Panc1 (cell line): Measurements from ENCODE around the gene PCK2. TPM values are rescaled to one million over a fixed set of nuclear protein-coding genes. Genes with fewer than 3 reads are reported as not detected.
A peak's percentile ranks its signal among the peaks of the same experiment; 100 is the strongest.

ENCODE experiments used
- ATAC-seq: fragments of 200-7000 bp; cut with Tn5 transposase; 2 replicates; pipeline ENCODE4 v1.9.1; 2020; ENCODE audit warnings: mild to moderate bottlenecking, moderate library complexity
- BruUV-seq: library from RNA; stranded (reverse); fragments of 400-500 nt; replicated peaks from 2 replicates; lab custom pipeline; 2021; lab: Mats Ljungman, UMichigan
- CTCF ChIA-PET: fragments of 300-600 bp; sonication (Branson Sonifier 250); formaldehyde crosslinking; loops from one replicate; lab custom pipeline; 2022; ENCODE audit warnings: antibody characterized with exemption; lab: Charles Lee
- POLR2A ChIA-PET: fragments of 300-600 bp; sonication (Branson Sonifier 250); formaldehyde crosslinking; loops from one replicate; lab custom pipeline; 2022; ENCODE audit warnings: antibody characterized with exemption; lab: Charles Lee
- DNase-seq: peaks from one replicate; pipeline ENCODE4 v3.0.0-alpha.2; 2010; ENCODE audit warnings: low read depth, low spot score
- H3K27ac ChIP-seq: 2 replicates; pipeline ENCODE4 v1.5.1; 2011; ENCODE audit warnings: mild to moderate bottlenecking, low read length, inconsistent platforms
- H3K27me3 ChIP-seq: fragments of 200-500 bp; sonication (Bioruptor generic); 2 replicates; pipeline ENCODE4 v1.6.0; 2014; ENCODE audit warnings: low read length, inconsistent platforms; ENCODE audit not compliant: control insufficient read depth, insufficient read depth
- H3K36me3 ChIP-seq: fragments of 200-500 bp; sonication (Bioruptor generic); 2 replicates; pipeline ENCODE4 v1.5.1; 2014; ENCODE audit warnings: inconsistent platforms, mild to moderate bottlenecking, low read length, moderate library complexity; ENCODE audit not compliant: control insufficient read depth, insufficient read depth
- H3K4me1 ChIP-seq: 2 replicates; pipeline ENCODE4 v1.5.1; 2011; ENCODE audit warnings: inconsistent platforms, mild to moderate bottlenecking, low read length, moderate library complexity; ENCODE audit not compliant: control insufficient read depth, insufficient read depth
- H3K4me3 ChIP-seq, 2 experiments: 2 replicates each; pipeline ENCODE4 v1.5.1; 2011 to 2012; ENCODE audit warnings: low read depth in 2 of 2, low read length in 2 of 2, mild to moderate bottlenecking in 2 of 2, inconsistent platforms in 1 of 2, moderate library complexity in 1 of 2
- H3K9me3 ChIP-seq: fragments of 200-500 bp; sonication (Bioruptor generic); 2 replicates; pipeline ENCODE4 v1.5.1; 2014; ENCODE audit warnings: low read depth, mild to moderate bottlenecking, inconsistent platforms, low read length, moderate library complexity; ENCODE audit not compliant: control insufficient read depth, insufficient read depth
- POLR2AphosphoS5 ChIP-seq: IDR thresholded peaks from 2 replicates; pipeline ENCODE4 v1.6.1; 2012; ENCODE audit warnings: mild to moderate bottlenecking, low read depth, low read length, moderate library complexity
- REST ChIP-seq, 2 experiments: IDR thresholded peaks; 2 replicates each; pipeline ENCODE4 v1.6.1; 2011 to 2012; ENCODE audit warnings: low read depth in 2 of 2, control low read depth in 1 of 2, low read length in 1 of 2, mild to moderate bottlenecking in 1 of 2, moderate library complexity in 1 of 2; ENCODE audit not compliant: insufficient read depth in 1 of 2
- SIN3A ChIP-seq: IDR thresholded peaks from 2 replicates; pipeline ENCODE4 v1.6.1; 2012; ENCODE audit warnings: low read depth, mild to moderate bottlenecking, low read length, moderate library complexity, borderline replicate concordance; ENCODE audit not compliant: insufficient read depth
- TCF7L2 ChIP-seq: IDR thresholded peaks from 2 replicates; pipeline ENCODE4 v1.6.1; 2011; ENCODE audit warnings: mild to moderate bottlenecking, low read depth, low read length, inconsistent platforms
- in situ Hi-C: cut with HindIII; loops from 2 replicates; pipeline ENCODE4 v1.10.0; 2016; ENCODE audit warnings: low sequenced_read_pairs, low pct_unique_long_range_greater_than_20kb
- intact Hi-C: fragments of 100-400 bp; cut with micrococcal nuclease; formaldehyde crosslinking; loops from one replicate; pipeline ENCODE4 v1.10.0; 2022; ENCODE audit not compliant: unreplicated experiment
- total RNA-seq: library from RNA; stranded (reverse); gene quantifications from one replicate; pipeline ENCODE4 v1.2.1, GENCODE V29; 2021; ENCODE audit not compliant: unreplicated experiment

Gene PCK2
- total RNA-seq, 1 experiment from 2014 or later: 24.5 TPM

GRCh38 chr14:24145690-24146452 is 51.8 kb downstream of the PCK2 start:
- Histone ChIP-seq H3K9me3 (no peaks in the 10 kb centered on the region), H3K27ac (peak overlapping the region; percentile 94), H3K27me3 (no peaks in the 10 kb centered on the region), H3K36me3 (peaks cover 3% of the 10 kb centered on the region), H3K4me3 (peak overlapping the region; percentile 87 to 96), H3K4me1 (peaks cover 6% of the 10 kb centered on the region; the same call in 1 of the 2 replicates)
- BruUV-seq: TSS peak; percentile 78
- ATAC-seq: no peak
- no peak for DNase-seq
- intact Hi-C loops (no loop called here), in situ Hi-C loops (no loop called here)
- TF ChIP-seq SIN3A: no peak
- POLR2A ChIA-PET: no interaction called here
- CTCF ChIA-PET: interaction anchor here (1.4 kb wide), 1 partner anchor 37 kb away, joined by 3 read pairs; no protein-coding TSS in a partner anchor

GRCh38 chr14:24146453-24146977 is 52.4 kb downstream of the PCK2 start, which contains the start of gene PSME2:
TSS of gene PSME2 (minus strand) at chr14:24146610. CDS start at chr14:24146581, 29 bp downstream.
- in situ Hi-C loops: no loop called here
- intact Hi-C loops: no loop called here
- Histone ChIP-seq H3K27me3 (no peaks in the 10 kb centered on the region), H3K36me3 (peaks cover 3% of the 10 kb centered on the region), H3K4me1 (peaks cover 6% of the 10 kb centered on the region; the same call in 1 of the 2 replicates), H3K9me3 (no peaks in the 10 kb centered on the region), H3K27ac (peak within 1 kb of the TSS; percentile 94), H3K4me3 (peak within 1 kb of the TSS; percentile 87 to 96)
- ChIA-PET CTCF (interaction anchor here (1.4 kb wide), 1 partner anchor 38 kb away, joined by 3 read pairs; no protein-coding TSS in a partner anchor), POLR2A (interaction anchor here (0.9 to 1.0 kb wide), 2 partner anchors 9 to 32 kb away, joined by 3 to 5 read pairs; partner anchors contain the start of genes DCAF11 and NRL)
- no TSS peak for BruUV-seq
- no peak for TF ChIP-seq REST (IDR thresholded peaks at IDR 0.05; ENCODE audit: insufficient read depth in 1 of 2, low read depth in 2 of 2, low read length in 1 of 2)
- TF ChIP-seq TCF7L2: no peak
- no peak for TF ChIP-seq SIN3A
- TF ChIP-seq POLR2AphosphoS5: no peak
- ATAC-seq (peak; percentile 88), DNase-seq (peak; percentile 38)

- Histone ChIP-seq H3K9me3 (no peaks in the 10 kb centered on the region), H3K4me3 (peak within 1 kb of the TSS; percentile 87 to 96), H3K4me1 (peaks cover 6% of the 10 kb centered on the region; the same call in 1 of the 2 replicates), H3K27ac (peak within 1 kb of the TSS; percentile 94), H3K27me3 (no peaks in the 10 kb centered on the region), H3K36me3 (peaks cover 3% of the 10 kb centered on the region)
- POLR2A ChIA-PET: interaction anchor here (0.9 to 1.0 kb wide), 2 partner anchors 10 to 33 kb away, joined by 3 to 5 read pairs; partner anchors contain the start of genes DCAF11 and NRL
- TF ChIP-seq TCF7L2: no peak
- peak; percentile 50; the same call in 1 of the 2 replicates for TF ChIP-seq POLR2AphosphoS5
- in situ Hi-C loops: no loop called here
- ATAC-seq (peak; percentile 93), DNase-seq (peak; percentile 81)
- intact Hi-C loops: no loop called here
- BruUV-seq: no TSS peak
- CTCF ChIA-PET: interaction anchor here (1.4 kb wide), 1 partner anchor 38 kb away, joined by 3 read pairs; no protein-coding TSS in a partner anchor
Observed at GRCh38 chr14:24146978-24147760, 53.1 kb downstream of the PCK2 start, which contains the start of gene RNF31. TSS of gene RNF31 (plus strand) at chr14:24147498. CDS start at chr14:24147699, 201 bp downstream.
